GM12874 (cell line): ENCODE data around the gene LRRC45.

Experiments
- CTCF ChIP-seq: IDR thresholded peaks from 2 replicates; pipeline ENCODE4 v1.5.1; 2011; ENCODE audit warnings: low read depth, mild to moderate bottlenecking, control low read depth, low read length, moderate library complexity; ENCODE audit not compliant: insufficient read depth

Gene LRRC45

GRCh38 chr17:81983011-81983638, 40.0 kb upstream of the LRRC45 start:
- no peak for TF ChIP-seq CTCF

GRCh38 chr17:81983639-81984373, 39.3 kb upstream of the LRRC45 start:
- TF ChIP-seq CTCF, result no peak

GRCh38 chr17:81984773-81985410, 38.2 kb upstream of the LRRC45 start:
- TF ChIP-seq CTCF, result no peak

GRCh38 chr17:81986606-81987005, 36.5 kb upstream of the LRRC45 start:
- no peak for TF ChIP-seq CTCF

GRCh38 chr17:81987161-81987770, 35.8 kb upstream of the LRRC45 start:
- TF ChIP-seq CTCF, result no peak

GRCh38 chr17:81990836-81991683, 32.0 kb upstream of the LRRC45 start:
- no peak for TF ChIP-seq CTCF
